Vagina (tissue), 2 donors: ENCODE data around the gene DIRAS3. TPM values are rescaled to one million over a fixed set of nuclear protein-coding genes. Genes with fewer than 3 reads are reported as not detected.

Experiments
- DNase-seq, 2 donors: peaks; one replicate each; pipeline ENCODE4 v3.0.0-alpha.2; 2017; ENCODE audit errors: extremely low spot score in 2 of 2
- H3K27ac ChIP-seq: fragments of 200-600 bp; sonication (generic); one replicate; pipeline ENCODE4 v1.5.1; 2019
- H3K27me3 ChIP-seq: fragments of 200-600 bp; sonication (generic); one replicate; pipeline ENCODE4 v1.5.1; 2019
- H3K36me3 ChIP-seq, 2 donors: fragments of 200-600 bp; sonication (generic); one replicate each; pipeline ENCODE4 v1.5.1; 2017 to 2019
- H3K4me1 ChIP-seq: fragments of 200-600 bp; sonication (generic); one replicate; pipeline ENCODE4 v1.5.1; 2019
- H3K4me3 ChIP-seq, 2 donors: fragments of 200-600 bp; sonication (generic); 1 replicate in 1 of 2; 2 replicates in 1 of 2; pipeline ENCODE4 v1.5.1; 2016 to 2019
- H3K9me3 ChIP-seq: fragments of 200-600 bp; sonication (generic); one replicate; pipeline ENCODE4 v1.5.1; 2019
- POLR2A ChIP-seq, 2 donors: fragments of 450-650 bp; IDR thresholded peaks; one replicate each; pipeline ENCODE4 v1.6.1; 2017; ENCODE audit warnings: antibody characterized with exemption in 2 of 2, mild to moderate bottlenecking in 2 of 2, moderate library complexity in 2 of 2
- POLR2AphosphoS5 ChIP-seq, 2 donors: sonication (generic); formaldehyde crosslinking; IDR thresholded peaks; one replicate each; pipeline ENCODE4 v1.9.0; 2017; ENCODE audit warnings: antibody characterized with exemption in 2 of 2, mild to moderate bottlenecking in 2 of 2, low read depth in 1 of 2; ENCODE audit not compliant: insufficient read depth in 1 of 2
- intact Hi-C: fragments of 100-400 bp; cut with DNase I; formaldehyde crosslinking; loops from one replicate; pipeline ENCODE4 v1.15.1; 2023
- total RNA-seq: library from RNA; depleted of rRNA; stranded (reverse); fragments of >200 nt; gene quantifications from one replicate; pipeline ENCODE4 v1.2.3, GENCODE V29; 2016
- TF ChIP-seq, protein P1 (sequence below), 3 experiments: fragments of 450-650 bp in 2 of 3; fragments of 200-600 bp in 1 of 3; sonication (generic) in 1 of 3; IDR thresholded peaks; one replicate each; pipeline ENCODE4 v1.5.1; 2017 to 2019; ENCODE audit warnings: antibody characterized with exemption in 3 of 3, mild to moderate bottlenecking in 2 of 3, moderate library complexity in 2 of 3

The DIRAS3 gene, protein sequence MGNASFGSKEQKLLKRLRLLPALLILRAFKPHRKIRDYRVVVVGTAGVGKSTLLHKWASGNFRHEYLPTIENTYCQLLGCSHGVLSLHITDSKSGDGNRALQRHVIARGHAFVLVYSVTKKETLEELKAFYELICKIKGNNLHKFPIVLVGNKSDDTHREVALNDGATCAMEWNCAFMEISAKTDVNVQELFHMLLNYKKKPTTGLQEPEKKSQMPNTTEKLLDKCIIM
- 2.0 TPM for total RNA-seq

DNA sequence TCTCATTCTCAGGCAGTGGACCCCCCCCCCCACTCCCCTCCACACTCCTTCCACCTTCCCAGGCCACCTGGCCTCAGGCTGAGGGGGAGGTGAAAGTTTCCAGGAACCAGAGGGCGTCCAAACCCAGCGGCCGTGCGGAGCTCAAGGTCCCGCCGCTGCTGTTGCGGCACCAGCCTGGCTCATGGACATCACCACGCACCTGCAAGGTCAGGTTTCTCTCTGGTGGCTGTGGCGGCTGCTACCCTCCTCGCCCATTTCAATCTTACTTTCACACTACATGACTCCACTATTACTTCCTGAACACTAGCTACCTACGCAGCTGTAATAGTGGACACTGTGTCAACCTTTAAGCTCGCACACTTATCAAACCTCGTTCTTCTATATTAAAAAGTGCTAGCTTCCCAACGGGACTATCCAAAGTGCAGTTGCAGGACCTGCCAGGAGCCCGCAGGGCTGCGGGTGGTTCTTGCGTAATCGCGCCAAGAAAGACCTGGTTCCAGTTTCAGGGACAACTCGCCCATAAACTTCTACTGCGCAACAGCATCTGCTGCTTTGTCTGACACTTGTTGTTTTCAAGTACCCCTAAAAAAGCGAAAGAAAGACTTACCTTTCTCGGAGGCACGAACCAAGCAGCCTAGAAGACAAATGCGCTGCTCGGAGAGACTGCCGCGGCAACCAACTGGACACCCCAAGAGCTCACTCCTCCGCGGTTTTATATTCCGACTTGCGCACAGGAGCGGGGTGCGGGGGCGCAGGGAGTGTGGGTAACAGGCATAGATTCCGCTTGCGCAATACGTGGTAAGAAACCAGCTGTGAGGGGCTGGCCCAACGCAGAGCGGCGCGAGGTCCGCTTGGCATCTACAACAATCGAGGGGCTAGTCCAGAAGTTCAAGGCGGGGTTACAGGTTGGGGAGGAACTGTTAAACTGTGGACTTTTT, at the start of gene DIRAS3:
Gene DIRAS3 (minus strand): TSS at position 687 of the 938 bp plus-strand sequence. CDS start 3,330 bp downstream, outside the sequence.
- H3K27me3 ChIP-seq, result no peaks in the 10 kb centered on the region
- intact Hi-C loops, result no loop called here
- no peak for DNase-seq
- peaks cover 6% of the 10 kb centered on the region for H3K4me1 ChIP-seq
- no peaks in the 10 kb centered on the region for H3K9me3 ChIP-seq
- H3K36me3 ChIP-seq, result no peaks in the 10 kb centered on the region
- TF ChIP-seq POLR2A (IDR thresholded peaks at IDR 0.05), result no peak
- peak in 1 of 2 donors; percentile 57 for TF ChIP-seq POLR2AphosphoS5 (IDR thresholded peaks at IDR 0.05; ENCODE audit: insufficient read depth in 1 of 2, low read depth in 1 of 2)
- H3K27ac ChIP-seq, result peak within 1 kb of the TSS; percentile 29
- H3K4me3 ChIP-seq, result peak within 1 kb of the TSS; percentile 38 to 40

DNA sequence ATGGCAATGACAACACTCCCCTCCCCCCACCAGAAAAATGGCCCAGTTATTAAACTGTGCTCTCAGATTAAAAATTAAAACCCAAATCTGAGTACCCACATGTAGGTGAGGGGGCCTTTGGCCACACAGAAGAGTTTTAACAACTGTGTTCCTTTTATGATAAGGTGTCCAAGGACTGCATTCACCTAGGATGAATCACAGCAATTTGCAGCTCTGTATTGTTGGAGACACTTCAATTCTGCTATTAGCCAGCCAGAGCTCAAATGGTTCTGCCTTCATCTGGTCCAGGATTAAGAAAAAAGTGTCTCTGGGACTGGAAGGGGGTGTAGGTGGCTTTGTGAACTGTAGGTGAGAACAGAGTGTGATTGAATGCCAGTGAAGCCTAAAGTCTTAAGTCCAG, 43.3 kb upstream of the DIRAS3 start:
- intact Hi-C loops, result loop anchor here (5.0 kb wide), 1 partner anchor 1994 kb away; no protein-coding TSS in a partner anchor
- Histone ChIP-seq H3K4me3 (no peak overlapping the region), H3K27ac (no peak overlapping the region), H3K4me1 (no peaks in the 10 kb centered on the region), H3K36me3 (no peaks in the 10 kb centered on the region), H3K9me3 (no peaks in the 10 kb centered on the region), H3K27me3 (no peaks in the 10 kb centered on the region)
- no peak for DNase-seq
- TF ChIP-seq POLR2A (IDR thresholded peaks at IDR 0.05) (no peak), POLR2AphosphoS5 (IDR thresholded peaks at IDR 0.05; ENCODE audit: insufficient read depth in 1 of 2, low read depth in 1 of 2) (no peak)
- TF ChIP-seq, protein P1, sequence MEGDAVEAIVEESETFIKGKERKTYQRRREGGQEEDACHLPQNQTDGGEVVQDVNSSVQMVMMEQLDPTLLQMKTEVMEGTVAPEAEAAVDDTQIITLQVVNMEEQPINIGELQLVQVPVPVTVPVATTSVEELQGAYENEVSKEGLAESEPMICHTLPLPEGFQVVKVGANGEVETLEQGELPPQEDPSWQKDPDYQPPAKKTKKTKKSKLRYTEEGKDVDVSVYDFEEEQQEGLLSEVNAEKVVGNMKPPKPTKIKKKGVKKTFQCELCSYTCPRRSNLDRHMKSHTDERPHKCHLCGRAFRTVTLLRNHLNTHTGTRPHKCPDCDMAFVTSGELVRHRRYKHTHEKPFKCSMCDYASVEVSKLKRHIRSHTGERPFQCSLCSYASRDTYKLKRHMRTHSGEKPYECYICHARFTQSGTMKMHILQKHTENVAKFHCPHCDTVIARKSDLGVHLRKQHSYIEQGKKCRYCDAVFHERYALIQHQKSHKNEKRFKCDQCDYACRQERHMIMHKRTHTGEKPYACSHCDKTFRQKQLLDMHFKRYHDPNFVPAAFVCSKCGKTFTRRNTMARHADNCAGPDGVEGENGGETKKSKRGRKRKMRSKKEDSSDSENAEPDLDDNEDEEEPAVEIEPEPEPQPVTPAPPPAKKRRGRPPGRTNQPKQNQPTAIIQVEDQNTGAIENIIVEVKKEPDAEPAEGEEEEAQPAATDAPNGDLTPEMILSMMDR (IDR thresholded peaks at IDR 0.05), result no peak

DNA sequence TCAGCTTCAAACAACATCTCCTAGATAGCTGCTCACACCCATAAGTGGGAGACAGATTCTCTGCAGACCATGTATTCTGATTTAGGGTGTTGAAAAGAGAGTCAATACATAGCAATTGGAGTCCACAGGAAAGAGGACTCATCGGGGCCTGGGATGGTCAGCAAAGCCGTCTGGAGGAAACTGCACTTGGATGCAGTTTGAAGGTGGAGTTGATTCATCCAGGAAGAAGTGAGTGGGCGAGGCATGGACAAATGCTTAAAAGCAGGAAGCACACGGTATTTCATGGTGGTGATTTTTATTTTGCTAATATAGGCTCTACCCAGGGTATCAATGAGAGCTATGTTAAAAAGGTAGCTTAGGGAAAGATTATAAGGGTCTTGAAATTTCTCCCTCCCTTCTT, 36.8 kb upstream of the DIRAS3 start:
- H3K4me3 ChIP-seq, result no peak overlapping the region
- no peak for DNase-seq
- H3K27ac ChIP-seq, result no peak overlapping the region
- no peaks in the 10 kb centered on the region for H3K9me3 ChIP-seq
- intact Hi-C loops, result no loop called here
- H3K27me3 ChIP-seq, result no peaks in the 10 kb centered on the region
- H3K4me1 ChIP-seq, result no peaks in the 10 kb centered on the region
- no peaks in the 10 kb centered on the region for H3K36me3 ChIP-seq
- TF ChIP-seq, protein P1 (IDR thresholded peaks at IDR 0.05), result no peak
- no peak for TF ChIP-seq POLR2A (IDR thresholded peaks at IDR 0.05)
- no peak for TF ChIP-seq POLR2AphosphoS5 (IDR thresholded peaks at IDR 0.05; ENCODE audit: insufficient read depth in 1 of 2, low read depth in 1 of 2)

DNA sequence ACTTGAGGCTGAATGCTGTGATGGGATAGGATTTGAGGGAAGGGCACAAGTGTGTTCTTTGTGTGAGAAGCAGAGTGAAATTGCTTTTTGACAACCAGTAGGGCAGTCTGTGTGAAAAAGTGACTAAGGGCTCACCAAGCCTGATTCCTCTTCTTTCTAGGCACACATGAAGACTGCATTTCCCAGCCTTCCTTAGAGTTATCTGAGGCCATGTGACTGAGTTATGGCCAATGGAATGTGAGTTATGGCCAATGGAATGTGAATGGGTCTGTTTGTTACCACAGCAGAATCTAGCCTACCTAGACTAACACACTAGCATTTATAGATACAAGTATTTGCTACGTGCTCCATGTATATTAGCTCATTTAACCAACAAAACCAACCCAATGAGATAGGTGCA, 35.3 kb upstream of the DIRAS3 start:
- no peaks in the 10 kb centered on the region for H3K27me3 ChIP-seq
- no peak for DNase-seq
- H3K36me3 ChIP-seq, result no peaks in the 10 kb centered on the region
- no peak overlapping the region for H3K4me3 ChIP-seq
- H3K9me3 ChIP-seq, result no peaks in the 10 kb centered on the region
- H3K4me1 ChIP-seq, result no peaks in the 10 kb centered on the region
- no peak overlapping the region for H3K27ac ChIP-seq
- TF ChIP-seq POLR2A (IDR thresholded peaks at IDR 0.05) (no peak), POLR2AphosphoS5 (IDR thresholded peaks at IDR 0.05; ENCODE audit: insufficient read depth in 1 of 2, low read depth in 1 of 2) (no peak)
- TF ChIP-seq, protein P1 (IDR thresholded peaks at IDR 0.05), result no peak
- intact Hi-C loops, result no loop called here

DNA sequence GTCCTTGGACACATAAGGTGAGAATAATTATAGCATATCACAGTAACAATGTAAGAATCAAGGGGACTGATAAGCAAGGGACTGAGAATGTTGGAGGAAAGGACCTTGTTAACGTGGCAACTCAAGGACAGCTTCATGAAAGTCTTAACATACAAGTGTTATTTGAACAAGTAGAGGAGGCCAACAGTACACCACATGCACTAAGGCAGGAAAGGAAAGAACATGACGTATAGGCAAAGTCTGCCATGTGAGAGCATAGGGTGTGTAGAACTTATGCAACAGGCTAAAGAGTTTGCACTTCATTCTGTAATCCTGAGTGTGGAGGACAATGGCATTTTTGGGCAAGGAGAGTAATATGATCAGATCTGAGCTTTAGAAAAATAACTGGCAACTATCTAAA, 33.3 kb upstream of the DIRAS3 start:
- no peaks in the 10 kb centered on the region for H3K9me3 ChIP-seq
- intact Hi-C loops, result no loop called here
- TF ChIP-seq POLR2AphosphoS5 (IDR thresholded peaks at IDR 0.05; ENCODE audit: insufficient read depth in 1 of 2, low read depth in 1 of 2) (no peak), POLR2A (IDR thresholded peaks at IDR 0.05) (no peak)
- TF ChIP-seq, protein P1 (IDR thresholded peaks at IDR 0.05), result no peak
- H3K4me3 ChIP-seq, result no peak overlapping the region
- no peak overlapping the region for H3K27ac ChIP-seq
- H3K27me3 ChIP-seq, result no peaks in the 10 kb centered on the region
- no peak for DNase-seq
- no peaks in the 10 kb centered on the region for H3K4me1 ChIP-seq
- H3K36me3 ChIP-seq, result no peaks in the 10 kb centered on the region
